Endometrial microvascular endothelial cells (primary cell): Measurements from ENCODE around the gene ZNF407. TPM values are rescaled to one million over a fixed set of nuclear protein-coding genes. Genes with fewer than 3 reads are reported as not detected.

ENCODE experiments used
- in situ Hi-C: cut with HindIII; loops from 2 replicates; pipeline ENCODE4 v1.10.0; 2017; ENCODE audit warnings: low sequenced_read_pairs, low pct_unique_long_range_greater_than_20kb; ENCODE audit errors: inconsistent ontology term
- total RNA-seq: library from RNA; depleted of rRNA; stranded (reverse); fragments of >200 nt; gene quantifications from one replicate; pipeline ENCODE4 v1.2.3, GENCODE V29; 2015; ENCODE audit errors: inconsistent ontology term

Gene ZNF407
- total RNA-seq, 1 donor from 2014 or later, result 8.7 TPM

GRCh38 chr18:75063615-75064512 lies 466.2 kb downstream of the ZNF407 start:
- in situ Hi-C loops, result no loop called here

- in situ Hi-C loops, result no loop called here
Observed at GRCh38 chr18:75064513-75064905, 466.8 kb downstream of the ZNF407 start.

- in situ Hi-C loops, result no loop called here
Observed at GRCh38 chr18:75065251-75066000, 467.8 kb downstream of the ZNF407 start.

GRCh38 chr18:75066021-75066880 lies 468.6 kb downstream of the ZNF407 start:
- in situ Hi-C loops, result no loop called here

- in situ Hi-C loops, result no loop called here
Observed at GRCh38 chr18:75066936-75067335, 469.3 kb downstream of the ZNF407 start.

GRCh38 chr18:75067996-75068645 lies 470.5 kb downstream of the ZNF407 start:
- in situ Hi-C loops, result no loop called here

- in situ Hi-C loops, result no loop called here
Observed at GRCh38 chr18:75068682-75069435, 471.2 kb downstream of the ZNF407 start.

- in situ Hi-C loops, result no loop called here
Observed at GRCh38 chr18:75070235-75070624, 472.6 kb downstream of the ZNF407 start.

GRCh38 chr18:75070625-75071483 lies 473.2 kb downstream of the ZNF407 start:
- in situ Hi-C loops, result no loop called here

GRCh38 chr18:75071484-75071785 lies 473.8 kb downstream of the ZNF407 start:
- in situ Hi-C loops, result no loop called here

GRCh38 chr18:75071866-75072671 lies 474.4 kb downstream of the ZNF407 start:
- in situ Hi-C loops, result no loop called here

GRCh38 chr18:75072672-75073371 lies 475.2 kb downstream of the ZNF407 start:
- in situ Hi-C loops, result no loop called here

GRCh38 chr18:75073654-75074053 lies 476.0 kb downstream of the ZNF407 start:
- in situ Hi-C loops, result no loop called here

- in situ Hi-C loops, result no loop called here
Observed at GRCh38 chr18:75074196-75075015, 476.7 kb downstream of the ZNF407 start.

GRCh38 chr18:75075016-75075305 lies 477.3 kb downstream of the ZNF407 start:
- in situ Hi-C loops, result no loop called here
